Measurements from ENCODE around the gene KPNB1.
A peak's percentile ranks its signal among the peaks of the same experiment; 100 is the strongest.

DNA sequence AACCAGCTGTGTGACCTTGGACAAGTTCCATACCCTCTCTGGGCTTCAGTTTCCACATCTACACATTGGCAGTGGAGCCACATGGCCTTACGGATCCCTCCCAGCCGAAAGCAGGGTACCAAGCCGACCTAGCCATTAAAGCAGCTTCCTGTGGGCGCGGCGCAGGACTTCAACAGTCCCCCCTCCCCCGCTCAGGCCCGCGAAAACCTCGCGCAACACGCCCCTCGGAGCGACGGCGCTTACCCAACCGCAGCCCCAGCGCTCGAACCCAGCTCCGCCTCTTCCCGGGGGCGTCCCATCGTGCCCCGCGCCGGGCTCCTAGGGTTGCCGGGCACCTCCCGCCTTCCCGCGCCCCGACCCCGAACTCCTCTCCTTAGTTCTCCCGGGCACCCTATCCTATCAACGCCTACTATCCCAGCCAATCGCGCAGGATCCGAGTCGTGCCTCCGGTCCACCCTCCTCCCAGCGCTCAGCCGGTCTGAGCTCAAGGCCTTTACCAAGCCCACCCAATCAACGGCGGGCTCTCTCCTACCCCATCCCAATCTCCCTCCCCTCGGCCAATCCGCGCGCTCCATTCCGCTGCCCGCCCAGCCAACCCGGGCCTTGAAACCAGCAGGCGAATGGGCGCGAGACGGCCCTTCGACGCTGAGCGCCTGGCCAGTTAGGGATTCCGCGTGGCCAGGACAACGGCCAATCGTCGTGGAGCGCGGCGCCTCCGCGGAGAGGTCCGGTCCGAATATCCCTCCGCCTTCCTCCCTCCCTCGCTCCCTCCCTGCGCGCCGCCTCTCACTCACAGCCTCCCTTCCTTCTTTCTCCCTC, at the start of gene KPNB1:
- TF ChIP-seq CTCF (IDR thresholded peaks at IDR 0.05): no peak
- TF ChIP-seq POLR2A (IDR thresholded peaks at IDR 0.05): peak; percentile 56
- TF ChIP-seq EP300 (IDR thresholded peaks at IDR 0.05): no peak

All from ovary (tissue), 3 donors.